Uterus (tissue), 4 donors: ENCODE results near the gene IRF5. TPM values are rescaled to one million over a fixed set of nuclear protein-coding genes. Genes with fewer than 3 reads are reported as not detected.

Experiments
- DNase-seq, 2 donors: peaks; one replicate each; pipeline ENCODE4 v3.0.0-alpha.2; 2019 to 2020
- H3K27ac ChIP-seq, 2 donors: fragments of 200-600 bp; sonication (generic); 1 replicate in 1 of 2; 2 replicates in 1 of 2; pipeline ENCODE4 v1.5.1; 2016 to 2018
- H3K27me3 ChIP-seq, 2 donors: fragments of 200-600 bp; sonication (generic); one replicate each; pipeline ENCODE4 v1.5.1; 2018 to 2019; ENCODE audit warnings: control low read depth in 1 of 2
- H3K36me3 ChIP-seq, 2 donors: fragments of 200-600 bp; sonication (generic); one replicate each; pipeline ENCODE4 v1.5.1; 2019; ENCODE audit warnings: control low read depth in 1 of 2
- H3K4me1 ChIP-seq, 2 donors: fragments of 200-600 bp; sonication (generic); one replicate each; pipeline ENCODE4 v1.5.1; 2018 to 2019; ENCODE audit warnings: control low read depth in 1 of 2
- H3K4me3 ChIP-seq, 2 donors: fragments of 200-600 bp; sonication (generic); 1 replicate in 1 of 2; 2 replicates in 1 of 2; pipeline ENCODE4 v1.5.1; 2018 to 2019; ENCODE audit warnings: mild to moderate bottlenecking in 1 of 2
- H3K9me3 ChIP-seq, 2 donors: fragments of 200-600 bp; sonication (generic); one replicate each; pipeline ENCODE4 v1.5.1; 2019; ENCODE audit warnings: control low read depth in 1 of 2
- POLR2A ChIP-seq, 2 donors: fragments of 450-650 bp; IDR thresholded peaks; one replicate each; pipeline ENCODE4 v1.6.1; 2016; ENCODE audit warnings: antibody characterized with exemption in 2 of 2, mild to moderate bottlenecking in 1 of 2, moderate library complexity in 1 of 2
- intact Hi-C: fragments of 100-400 bp; cut with DNase I; formaldehyde crosslinking; loops from one replicate; pipeline ENCODE4 v1.15.1; 2023; ENCODE audit warnings: low total_unique reads
- total RNA-seq, 4 donors: library from RNA; depleted of rRNA in 3 of 4; stranded (reverse); fragments of >200 nt in 3 of 4; gene quantifications; one replicate each; pipeline versions ENCODE4 v1.1.0 to v1.2.4, GENCODE V29; 2014 to 2023
- TF ChIP-seq, protein P1 (sequence below), 4 experiments: fragments of 200-600 bp in 2 of 4; fragments of 450-650 bp in 2 of 4; sonication (generic) in 2 of 4; IDR thresholded peaks; one replicate each; pipeline ENCODE4 v1.5.1; 2016 to 2019; ENCODE audit warnings: antibody characterized with exemption in 4 of 4, mild to moderate bottlenecking in 2 of 4, moderate library complexity in 1 of 4
- donor health status: DM: yes; HTN: yes; CAD: no.

Gene IRF5, protein sequence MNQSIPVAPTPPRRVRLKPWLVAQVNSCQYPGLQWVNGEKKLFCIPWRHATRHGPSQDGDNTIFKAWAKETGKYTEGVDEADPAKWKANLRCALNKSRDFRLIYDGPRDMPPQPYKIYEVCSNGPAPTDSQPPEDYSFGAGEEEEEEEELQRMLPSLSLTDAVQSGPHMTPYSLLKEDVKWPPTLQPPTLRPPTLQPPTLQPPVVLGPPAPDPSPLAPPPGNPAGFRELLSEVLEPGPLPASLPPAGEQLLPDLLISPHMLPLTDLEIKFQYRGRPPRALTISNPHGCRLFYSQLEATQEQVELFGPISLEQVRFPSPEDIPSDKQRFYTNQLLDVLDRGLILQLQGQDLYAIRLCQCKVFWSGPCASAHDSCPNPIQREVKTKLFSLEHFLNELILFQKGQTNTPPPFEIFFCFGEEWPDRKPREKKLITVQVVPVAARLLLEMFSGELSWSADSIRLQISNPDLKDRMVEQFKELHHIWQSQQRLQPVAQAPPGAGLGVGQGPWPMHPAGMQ
- total RNA-seq = 10 to 100 TPM in 1 of 4 donors, 1 to 10 TPM in 3; 2.0 to 52.5 (median 4.5) TPM

DNA sequence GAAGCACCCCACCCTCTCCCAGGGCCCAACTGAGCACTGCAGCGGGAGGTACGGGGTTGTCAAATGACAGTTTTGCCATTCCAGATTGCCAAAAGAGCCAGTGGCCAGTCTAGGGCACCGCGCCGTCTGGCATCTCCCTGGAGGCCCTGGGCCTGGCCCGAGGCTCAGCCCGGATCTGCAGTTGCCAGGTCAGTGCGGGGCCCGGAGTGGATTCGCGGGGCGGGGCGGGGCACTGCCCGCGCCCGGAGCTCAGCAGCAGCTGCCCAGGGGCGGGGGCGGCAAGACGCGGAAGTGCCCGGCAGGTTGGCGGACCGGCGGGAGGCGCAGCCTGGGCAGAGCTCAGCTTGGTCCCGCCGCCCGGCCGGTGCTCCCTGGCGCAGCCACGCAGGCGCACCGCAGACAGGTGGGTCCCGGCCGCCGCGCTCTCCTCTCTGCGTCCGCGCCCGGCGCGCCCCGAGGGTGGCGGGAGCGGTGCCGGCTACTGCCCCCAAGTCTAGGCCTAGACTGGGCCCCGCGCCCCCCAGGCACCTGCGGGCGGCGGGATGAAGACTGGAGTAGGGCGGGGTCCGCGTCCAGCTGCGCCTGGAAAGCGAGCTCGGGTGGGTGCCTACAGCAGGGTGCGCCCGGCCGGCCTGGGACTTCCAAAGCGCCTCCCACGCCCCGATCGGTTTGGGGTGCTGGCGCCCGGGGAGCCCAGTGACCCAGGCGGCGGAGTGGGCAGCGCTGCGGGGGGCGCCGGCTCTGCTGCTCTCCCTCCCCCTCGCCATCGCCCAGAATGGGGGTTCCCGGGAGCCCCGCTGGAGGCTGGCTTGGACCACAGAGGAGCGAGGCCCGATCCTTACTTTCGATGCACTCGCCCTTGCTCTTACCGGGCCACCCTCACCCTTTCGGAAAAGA is at the start of gene IRF5:
Gene IRF5 (plus strand): TSS at position 281 of the 897 bp plus-strand sequence. CDS start 4,155 bp downstream, outside the sequence.
- Histone ChIP-seq H3K36me3 (no peaks in the 10 kb centered on the region), H3K4me1 (peaks cover 0 to 11% of the 10 kb centered on the region in 2 donors), H3K27ac (no peak within 1 kb of the TSS), H3K4me3 (peak within 1 kb of the TSS; percentile 21 to 31), H3K27me3 (no peaks in the 10 kb centered on the region), H3K9me3 (no peaks in the 10 kb centered on the region)
- no peak for DNase-seq
- intact Hi-C loops = no loop called here
- TF ChIP-seq POLR2A (IDR thresholded peaks at IDR 0.05) = no peak
- TF ChIP-seq, protein P1, sequence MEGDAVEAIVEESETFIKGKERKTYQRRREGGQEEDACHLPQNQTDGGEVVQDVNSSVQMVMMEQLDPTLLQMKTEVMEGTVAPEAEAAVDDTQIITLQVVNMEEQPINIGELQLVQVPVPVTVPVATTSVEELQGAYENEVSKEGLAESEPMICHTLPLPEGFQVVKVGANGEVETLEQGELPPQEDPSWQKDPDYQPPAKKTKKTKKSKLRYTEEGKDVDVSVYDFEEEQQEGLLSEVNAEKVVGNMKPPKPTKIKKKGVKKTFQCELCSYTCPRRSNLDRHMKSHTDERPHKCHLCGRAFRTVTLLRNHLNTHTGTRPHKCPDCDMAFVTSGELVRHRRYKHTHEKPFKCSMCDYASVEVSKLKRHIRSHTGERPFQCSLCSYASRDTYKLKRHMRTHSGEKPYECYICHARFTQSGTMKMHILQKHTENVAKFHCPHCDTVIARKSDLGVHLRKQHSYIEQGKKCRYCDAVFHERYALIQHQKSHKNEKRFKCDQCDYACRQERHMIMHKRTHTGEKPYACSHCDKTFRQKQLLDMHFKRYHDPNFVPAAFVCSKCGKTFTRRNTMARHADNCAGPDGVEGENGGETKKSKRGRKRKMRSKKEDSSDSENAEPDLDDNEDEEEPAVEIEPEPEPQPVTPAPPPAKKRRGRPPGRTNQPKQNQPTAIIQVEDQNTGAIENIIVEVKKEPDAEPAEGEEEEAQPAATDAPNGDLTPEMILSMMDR (IDR thresholded peaks at IDR 0.05) = no peak

DNA sequence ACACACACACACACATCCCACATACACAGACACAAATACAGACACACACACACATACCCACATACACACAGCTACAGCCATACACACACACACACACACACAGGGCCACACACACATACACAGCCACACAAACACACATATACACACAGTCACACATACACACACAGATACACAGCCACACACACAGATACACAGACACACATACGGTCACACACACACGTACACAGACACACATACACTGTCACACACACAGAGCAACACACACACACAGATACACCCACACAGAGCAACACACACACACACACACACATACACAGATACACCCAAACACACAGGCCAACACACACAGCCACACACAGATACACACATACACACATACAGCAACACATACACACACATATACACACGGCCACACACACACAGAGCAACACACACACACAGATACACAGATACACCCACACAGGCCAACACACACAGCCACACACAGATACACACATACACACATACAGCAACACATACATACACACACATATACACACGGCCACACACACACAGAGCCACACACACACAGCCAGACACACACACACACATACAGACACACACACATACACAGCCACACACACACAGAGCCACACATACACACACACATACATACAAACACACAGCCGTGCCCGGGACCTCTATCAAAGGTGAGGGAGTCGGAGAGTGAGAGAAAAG is 49.5 kb upstream of the IRF5 start:
- no peak for DNase-seq
- Histone ChIP-seq H3K9me3 (no peaks in the 10 kb centered on the region), H3K27me3 (peaks cover 0 to 4% of the 10 kb centered on the region in 2 donors), H3K36me3 (no peaks in the 10 kb centered on the region), H3K4me3 (no peak overlapping the region), H3K27ac (no peak overlapping the region), H3K4me1 (no peaks in the 10 kb centered on the region)
- intact Hi-C loops = no loop called here
- no peak for TF ChIP-seq POLR2A (IDR thresholded peaks at IDR 0.05)
- TF ChIP-seq, protein P1 (IDR thresholded peaks at IDR 0.05) = no peak

DNA sequence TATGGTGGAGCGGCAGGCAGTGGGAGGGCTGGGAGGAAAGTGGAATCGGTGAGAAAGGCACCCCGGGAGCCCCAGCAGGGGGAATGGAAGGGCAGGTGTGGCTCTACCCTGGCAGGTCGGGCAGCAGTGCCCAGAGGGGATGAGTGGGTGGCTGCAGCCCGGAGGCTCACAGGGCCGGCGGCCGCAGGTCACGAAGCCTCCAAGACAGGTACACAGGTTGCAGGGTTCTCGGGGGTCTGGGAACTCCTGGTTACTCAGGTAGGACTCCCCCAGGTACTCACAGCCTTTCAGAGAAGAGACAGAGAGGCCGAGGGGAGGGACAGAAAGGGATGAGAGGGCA is 49.0 kb upstream of the IRF5 start:
- no peak for TF ChIP-seq POLR2A (IDR thresholded peaks at IDR 0.05)
- no peaks in the 10 kb centered on the region for H3K36me3 ChIP-seq
- peaks cover 0 to 4% of the 10 kb centered on the region in 2 donors for H3K27me3 ChIP-seq
- no peak for DNase-seq
- no peaks in the 10 kb centered on the region for H3K4me1 ChIP-seq
- intact Hi-C loops = no loop called here
- no peak overlapping the region for H3K4me3 ChIP-seq
- no peaks in the 10 kb centered on the region for H3K9me3 ChIP-seq
- no peak overlapping the region for H3K27ac ChIP-seq

DNA sequence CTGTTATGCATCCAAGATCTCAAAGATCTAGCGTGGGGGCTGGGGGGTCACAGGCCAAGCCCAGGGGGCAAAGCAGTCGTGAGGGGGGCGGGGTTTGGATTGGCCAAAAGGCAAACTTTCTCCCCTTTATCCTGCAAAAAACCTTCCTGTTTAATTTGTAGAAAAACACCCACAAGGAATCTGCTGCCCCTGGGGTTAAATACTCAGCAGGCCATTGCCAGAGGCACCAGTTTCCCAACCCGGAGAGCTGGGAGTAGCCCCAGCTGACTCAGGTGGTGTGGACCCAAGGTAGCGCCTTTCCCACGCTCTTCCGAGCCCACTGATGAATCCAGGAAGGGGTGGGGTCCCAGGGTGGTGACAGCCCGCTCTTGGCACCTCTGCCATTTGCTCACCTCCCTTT is 48.6 kb upstream of the IRF5 start:
- H3K4me1 ChIP-seq = no peaks in the 10 kb centered on the region
- no peak for DNase-seq
- intact Hi-C loops = no loop called here

More for the DNA sequence above, 48.6 kb upstream of the IRF5 start:
- H3K36me3 ChIP-seq = no peaks in the 10 kb centered on the region
- H3K4me3 ChIP-seq = no peak overlapping the region
- TF ChIP-seq, protein P1 (IDR thresholded peaks at IDR 0.05) = no peak
- no peak for TF ChIP-seq POLR2A (IDR thresholded peaks at IDR 0.05)
- H3K9me3 ChIP-seq = no peaks in the 10 kb centered on the region
- no peak overlapping the region for H3K27ac ChIP-seq
- H3K27me3 ChIP-seq = peaks cover 0 to 4% of the 10 kb centered on the region in 2 donors
